Measurements from ENCODE around the gene LRRC14B.
"Not testable (repeated sequence)": the region's sequence is repeated elsewhere in the genome, so short reads cannot be mapped to it uniquely, and the experiment has no call there.

LRRC14B gene

DNA sequence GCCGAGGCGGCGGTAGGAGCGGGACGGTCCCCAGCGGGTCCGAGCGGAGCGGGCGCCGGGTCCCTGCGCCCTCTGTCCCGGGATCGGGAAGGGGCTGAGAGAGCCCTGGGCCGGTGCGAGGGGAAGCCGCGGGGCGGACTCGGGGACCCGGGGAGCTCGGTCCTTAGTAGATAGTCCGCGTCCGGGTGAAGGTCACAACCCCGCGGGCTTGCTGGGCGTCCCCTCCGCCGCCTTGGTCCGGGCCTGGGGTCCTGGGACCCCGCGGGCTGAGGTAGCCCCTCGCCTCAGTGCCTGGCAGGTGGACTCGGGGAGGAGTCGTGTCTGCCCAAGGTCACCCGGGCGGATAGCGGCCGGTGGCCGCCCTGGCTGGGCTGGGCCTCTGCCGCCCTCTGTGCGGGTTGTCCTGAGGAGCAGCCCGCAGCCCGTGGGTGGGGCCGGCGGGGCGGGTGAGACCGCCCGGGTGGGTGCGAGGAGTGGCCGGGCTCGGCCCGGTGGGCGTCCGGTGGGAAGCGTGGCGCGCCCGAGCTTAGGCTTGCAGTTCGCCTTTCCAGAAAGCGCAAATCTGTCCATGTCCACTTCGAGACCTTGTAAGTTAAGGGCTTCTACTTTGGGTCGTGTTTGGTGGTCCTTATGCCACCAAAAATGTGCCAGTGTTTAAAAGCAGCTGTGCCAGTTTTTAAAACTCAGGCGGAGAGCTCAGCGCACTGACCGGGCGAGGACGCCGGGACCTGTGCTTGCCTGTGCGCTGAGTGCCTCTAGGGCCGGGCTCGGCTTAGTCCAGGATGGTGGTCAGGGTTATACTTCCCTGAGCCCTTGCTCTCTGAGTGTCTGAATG, 27.4 kb downstream of the LRRC14B start:
- H3K27me3 ChIP-seq (ENCODE audit: insufficient read depth, poor library complexity, severe bottlenecking): no peaks in the 10 kb centered on the region
- peak in 1 of 2 experiments; percentile 22 for DNase-seq (ENCODE audit: low read depth in 1 of 2, low spot score in 1 of 2)
- TF ChIP-seq REST (IDR thresholded peaks at IDR 0.05; ENCODE audit: insufficient replicate concordance, low read depth) (no peak), GABPA (IDR thresholded peaks at IDR 0.05; ENCODE audit: low read depth) (no peak), CTCF (IDR thresholded peaks at IDR 0.05; ENCODE audit: insufficient read depth, low read length) (no peak), POLR2AphosphoS5 (IDR thresholded peaks at IDR 0.05; ENCODE audit: low read depth) (no peak), SPI1 (IDR thresholded peaks at IDR 0.05; ENCODE audit: borderline replicate concordance, low read depth) (no peak)
- H3K4me3 ChIP-seq (replicated peaks; ENCODE audit: insufficient read depth, low read length): peak overlapping the region; percentile 95
- H3K27ac ChIP-seq (replicated peaks): peak overlapping the region; percentile 69

- peak overlapping the region; percentile 95 for H3K4me3 ChIP-seq (replicated peaks; ENCODE audit: insufficient read depth, low read length)
- DNase-seq (ENCODE audit: low read depth in 1 of 2, low spot score in 1 of 2): no peak
- no peak overlapping the region for H3K27ac ChIP-seq (replicated peaks)
- no peaks in the 10 kb centered on the region for H3K27me3 ChIP-seq (ENCODE audit: insufficient read depth, poor library complexity, severe bottlenecking)
- TF ChIP-seq CTCF (IDR thresholded peaks at IDR 0.05; ENCODE audit: insufficient read depth, low read length): no peak
- TF ChIP-seq GABPA (IDR thresholded peaks at IDR 0.05; ENCODE audit: low read depth): no peak
- no peak for TF ChIP-seq POLR2AphosphoS5 (IDR thresholded peaks at IDR 0.05; ENCODE audit: low read depth)
- TF ChIP-seq SPI1 (IDR thresholded peaks at IDR 0.05; ENCODE audit: borderline replicate concordance, low read depth): no peak
These were observed 28.2 kb downstream of the LRRC14B start for GRCh38 chr5:219460-219863.

GRCh38 chr5:219991-220390, 28.7 kb downstream of the LRRC14B start:
- no peaks in the 10 kb centered on the region for H3K27me3 ChIP-seq (ENCODE audit: insufficient read depth, poor library complexity, severe bottlenecking)
- H3K27ac ChIP-seq (replicated peaks): no peak overlapping the region
- TF ChIP-seq CTCF (IDR thresholded peaks at IDR 0.05; ENCODE audit: insufficient read depth, low read length): no peak
- no peak for TF ChIP-seq REST (IDR thresholded peaks at IDR 0.05; ENCODE audit: insufficient replicate concordance, low read depth)
- TF ChIP-seq SPI1 (IDR thresholded peaks at IDR 0.05; ENCODE audit: borderline replicate concordance, low read depth): no peak
- TF ChIP-seq POLR2AphosphoS5 (IDR thresholded peaks at IDR 0.05; ENCODE audit: low read depth): no peak
- TF ChIP-seq GABPA (IDR thresholded peaks at IDR 0.05; ENCODE audit: low read depth): no peak
- no peak overlapping the region for H3K4me3 ChIP-seq (replicated peaks; ENCODE audit: insufficient read depth, low read length)
- DNase-seq (ENCODE audit: low read depth in 1 of 2, low spot score in 1 of 2): no peak

- not testable (repeated sequence) for DNase-seq (ENCODE audit: low read depth in 1 of 2, low spot score in 1 of 2); H3K27ac ChIP-seq (replicated peaks); H3K27me3 ChIP-seq (ENCODE audit: insufficient read depth, poor library complexity, severe bottlenecking); H3K4me3 ChIP-seq (replicated peaks; ENCODE audit: insufficient read depth, low read length)
These were observed 31.8 kb downstream of the LRRC14B start for GRCh38 chr5:222951-223715.

Data from HL-60 (cell line).